SK-N-MC (cell line): Measurements from ENCODE around the gene OPRM1.

Source experiments
- DNase-seq: peaks from one replicate; pipeline ENCODE4 v3.0.0-alpha.2; 2011; ENCODE audit warnings: low read depth, low spot score
- H3K27ac ChIP-seq: fragments of 200-600 bp; sonication (generic); 2 replicates; pipeline ENCODE4 v1.5.1; 2016; ENCODE audit warnings: mixed run types
- H3K36me3 ChIP-seq: fragments of 200-600 bp; sonication (generic); 2 replicates; pipeline ENCODE4 v1.6.1; 2017; ENCODE audit warnings: antibody characterized with exemption, low read length, mixed read lengths; ENCODE audit not compliant: insufficient read depth
- H3K4me3 ChIP-seq: fragments of 200-600 bp; sonication (generic); 2 replicates; pipeline ENCODE4 v1.5.1; 2016
- H3K9ac ChIP-seq: fragments of 200-600 bp; sonication (generic); 2 replicates; pipeline ENCODE4 v1.8.0; 2017; ENCODE audit warnings: mixed run types, mixed read lengths; ENCODE audit not compliant: insufficient read length
- H3K9me3 ChIP-seq: fragments of 200-600 bp; sonication (generic); 2 replicates; pipeline ENCODE4 v1.6.1; 2017; ENCODE audit warnings: low read depth, mild to moderate bottlenecking, antibody characterized with exemption, low read length, moderate library complexity, mixed read lengths
- EZH2 ChIP-seq: fragments of 200-600 bp; sonication (generic); IDR thresholded peaks from one replicate; pipeline ENCODE4 v1.6.1; 2017; ENCODE audit warnings: antibody characterized with exemption
- FOXP2 ChIP-seq: optimal IDR thresholded peaks from 2 replicates; pipeline ENCODE3; 2011; ENCODE audit warnings: mild to moderate bottlenecking, moderate library complexity; ENCODE audit not compliant: insufficient read depth; ENCODE audit errors: extremely low read length, control extremely low read depth
- POLR2AphosphoS5 ChIP-seq: IDR thresholded peaks from 2 replicates; pipeline ENCODE4 v1.6.1; 2012; ENCODE audit warnings: mild to moderate bottlenecking, low read depth, low read length, borderline replicate concordance

OPRM1 gene

DNA sequence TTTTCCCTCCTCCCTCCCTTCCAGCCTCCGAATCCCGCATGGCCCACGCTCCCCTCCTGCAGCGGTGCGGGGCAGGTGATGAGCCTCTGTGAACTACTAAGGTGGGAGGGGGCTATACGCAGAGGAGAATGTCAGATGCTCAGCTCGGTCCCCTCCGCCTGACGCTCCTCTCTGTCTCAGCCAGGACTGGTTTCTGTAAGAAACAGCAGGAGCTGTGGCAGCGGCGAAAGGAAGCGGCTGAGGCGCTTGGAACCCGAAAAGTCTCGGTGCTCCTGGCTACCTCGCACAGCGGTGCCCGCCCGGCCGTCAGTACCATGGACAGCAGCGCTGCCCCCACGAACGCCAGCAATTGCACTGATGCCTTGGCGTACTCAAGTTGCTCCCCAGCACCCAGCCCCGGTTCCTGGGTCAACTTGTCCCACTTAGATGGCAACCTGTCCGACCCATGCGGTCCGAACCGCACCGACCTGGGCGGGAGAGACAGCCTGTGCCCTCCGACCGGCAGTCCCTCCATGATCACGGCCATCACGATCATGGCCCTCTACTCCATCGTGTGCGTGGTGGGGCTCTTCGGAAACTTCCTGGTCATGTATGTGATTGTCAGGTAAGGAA lies at the start of gene OPRM1:
TSS of gene OPRM1 (plus strand) at position 10 of the 612 bp plus-strand sequence. CDS start at position 315, 305 bp downstream.
- no peak for DNase-seq
- Histone ChIP-seq H3K27ac (no peak within 1 kb of the TSS), H3K9me3 (no peaks in the 10 kb centered on the region), H3K9ac (no peak within 1 kb of the TSS), H3K4me3 (no peak within 1 kb of the TSS), H3K36me3 (no peaks in the 10 kb centered on the region)
- no peak for TF ChIP-seq EZH2
- no peak for TF ChIP-seq POLR2AphosphoS5
- no peak for TF ChIP-seq FOXP2

DNA sequence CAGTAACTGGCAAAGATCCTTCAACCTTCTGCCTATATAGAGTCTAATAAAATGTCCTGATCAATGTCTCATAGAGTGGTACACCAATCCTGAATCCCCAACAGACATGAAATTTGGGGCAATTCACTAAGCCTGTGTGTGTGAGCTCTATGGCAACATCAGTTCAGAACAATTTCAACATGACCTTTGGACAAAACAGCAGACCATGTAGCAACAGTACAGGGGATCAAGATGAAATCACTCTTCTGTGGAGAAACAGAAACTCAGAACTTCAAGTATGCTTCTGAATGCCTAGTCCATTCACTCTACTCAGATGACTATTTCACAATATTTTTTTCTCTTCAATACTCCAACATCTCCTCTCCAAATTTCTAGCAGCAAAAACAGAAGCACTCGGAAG lies 49.1 kb upstream of the OPRM1 start:
- Histone ChIP-seq H3K9me3 (no peaks in the 10 kb centered on the region), H3K4me3 (no peak overlapping the region), H3K9ac (no peak overlapping the region), H3K36me3 (no peaks in the 10 kb centered on the region), H3K27ac (no peak overlapping the region)
- no peak for TF ChIP-seq EZH2
- no peak for TF ChIP-seq FOXP2
- no peak for TF ChIP-seq POLR2AphosphoS5
- DNase-seq = no peak

DNA sequence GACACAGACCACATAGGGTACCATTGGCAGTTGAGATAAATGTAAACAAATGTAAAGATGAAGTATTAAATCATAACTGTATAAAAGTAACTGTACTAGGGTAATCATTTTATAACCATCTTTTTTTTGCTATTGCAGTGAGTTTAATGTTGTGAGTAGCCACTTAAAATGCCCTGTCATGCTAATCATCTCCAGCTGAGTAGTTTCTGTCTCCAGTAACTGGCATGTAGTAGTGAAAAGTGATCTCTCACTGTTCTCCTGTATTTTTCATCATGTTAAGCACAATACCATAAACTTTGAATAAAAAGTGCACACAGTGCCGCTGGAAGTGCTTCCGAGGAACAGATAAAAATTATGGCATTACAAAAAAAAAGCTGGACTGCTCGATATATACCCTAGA lies 45.0 kb upstream of the OPRM1 start:
- Histone ChIP-seq H3K9me3 (no peaks in the 10 kb centered on the region), H3K27ac (no peak overlapping the region)
- no peak for TF ChIP-seq EZH2
- no peak for TF ChIP-seq FOXP2
- no peak for TF ChIP-seq POLR2AphosphoS5

DNA sequence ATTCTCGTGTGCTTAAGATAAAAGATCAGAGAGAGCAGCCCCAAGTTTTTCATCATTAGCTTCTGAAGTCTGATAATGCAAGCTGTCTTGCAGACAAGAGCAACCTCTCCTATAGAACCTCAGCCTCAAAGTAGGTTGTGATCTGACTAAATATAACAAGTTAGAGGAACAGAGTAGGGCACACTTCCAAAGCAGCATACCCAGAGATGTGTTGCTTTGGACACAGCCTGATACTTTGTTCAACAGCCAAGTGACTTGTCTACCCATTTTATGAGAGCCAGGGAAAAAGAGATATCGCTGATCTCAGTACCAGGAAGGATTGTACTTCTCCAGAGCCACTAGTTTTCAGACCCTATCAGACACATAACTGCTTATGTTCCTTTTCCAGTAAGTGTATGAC lies 44.2 kb upstream of the OPRM1 start:
- Histone ChIP-seq H3K9me3 (no peaks in the 10 kb centered on the region), H3K36me3 (no peaks in the 10 kb centered on the region), H3K27ac (no peak overlapping the region), H3K4me3 (no peak overlapping the region), H3K9ac (no peak overlapping the region)
- no peak for TF ChIP-seq POLR2AphosphoS5
- no peak for TF ChIP-seq FOXP2
- no peak for TF ChIP-seq EZH2
- DNase-seq = no peak

More for the DNA sequence above, 45.0 kb upstream of the OPRM1 start:
- DNase-seq = no peak
- no peak overlapping the region for H3K4me3 ChIP-seq
- H3K9ac ChIP-seq = no peak overlapping the region
- no peaks in the 10 kb centered on the region for H3K36me3 ChIP-seq

DNA sequence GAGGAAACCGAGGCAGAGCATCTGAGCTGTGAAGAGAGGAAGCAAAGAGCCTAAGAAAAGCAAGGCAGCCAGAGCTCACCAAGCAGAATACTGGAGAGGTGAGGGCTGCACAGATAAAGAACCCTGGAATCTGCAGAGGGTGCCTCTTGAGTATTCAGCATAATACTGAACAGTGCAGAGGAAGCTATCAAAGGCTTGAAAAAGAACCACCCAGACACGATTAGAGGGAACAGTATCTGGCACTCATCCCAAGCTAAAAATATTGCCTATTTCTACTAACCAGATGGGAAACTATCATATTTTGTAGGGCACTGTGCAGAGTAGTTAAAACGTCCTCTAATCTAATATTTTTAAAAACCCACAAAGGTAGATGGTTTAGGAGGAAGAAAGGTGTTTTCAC lies 41.8 kb upstream of the OPRM1 start:
- H3K27ac ChIP-seq = no peak overlapping the region
- H3K9me3 ChIP-seq = no peaks in the 10 kb centered on the region
- H3K9ac ChIP-seq = no peak overlapping the region
- no peaks in the 10 kb centered on the region for H3K36me3 ChIP-seq
- no peak overlapping the region for H3K4me3 ChIP-seq
- TF ChIP-seq EZH2 (no peak), FOXP2 (no peak), POLR2AphosphoS5 (no peak)
- no peak for DNase-seq

DNA sequence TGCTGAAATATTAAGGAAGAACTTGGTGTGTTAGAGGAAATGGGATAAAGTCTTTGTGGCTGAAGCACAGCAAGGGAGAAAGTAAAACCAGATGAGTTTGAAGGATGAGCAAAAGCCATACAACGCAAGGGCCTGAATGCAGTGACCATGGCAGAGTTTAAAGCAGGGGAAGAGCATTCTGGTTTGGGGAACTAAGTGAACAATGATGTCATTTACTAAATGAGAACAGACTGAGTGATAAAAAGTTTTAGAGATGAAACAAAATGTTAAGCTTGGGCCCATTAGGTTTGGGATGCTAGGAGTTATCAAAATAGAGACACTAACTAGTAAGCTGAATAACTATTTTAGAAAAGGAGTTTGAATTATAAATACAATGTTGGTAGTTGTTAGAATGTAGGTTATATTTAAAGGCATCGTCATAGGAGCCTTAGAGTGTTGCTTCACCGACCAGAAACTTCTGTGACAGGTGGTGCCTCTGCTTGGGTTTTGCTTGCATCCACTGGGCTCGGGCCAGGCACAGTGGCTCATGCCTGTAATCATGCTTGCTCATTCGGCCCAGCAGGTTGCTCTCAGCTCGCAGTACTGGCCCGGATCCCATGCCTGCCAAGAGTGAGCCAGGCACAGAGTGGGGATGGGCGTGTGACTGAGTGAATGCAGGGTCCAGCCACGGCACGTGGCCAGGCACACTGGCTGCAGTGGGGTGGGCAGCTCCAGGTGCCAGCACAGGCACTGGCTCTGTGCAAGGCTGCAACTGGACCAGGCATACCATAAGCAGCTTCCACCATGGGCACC lies 37.4 kb upstream of the OPRM1 start:
- no peak for DNase-seq
- no peaks in the 10 kb centered on the region for H3K36me3 ChIP-seq
- H3K27ac ChIP-seq = no peak overlapping the region
- H3K9ac ChIP-seq = no peak overlapping the region
- no peaks in the 10 kb centered on the region for H3K9me3 ChIP-seq
- H3K4me3 ChIP-seq = no peak overlapping the region
- no peak for TF ChIP-seq POLR2AphosphoS5
- no peak for TF ChIP-seq EZH2
- no peak for TF ChIP-seq FOXP2

DNA sequence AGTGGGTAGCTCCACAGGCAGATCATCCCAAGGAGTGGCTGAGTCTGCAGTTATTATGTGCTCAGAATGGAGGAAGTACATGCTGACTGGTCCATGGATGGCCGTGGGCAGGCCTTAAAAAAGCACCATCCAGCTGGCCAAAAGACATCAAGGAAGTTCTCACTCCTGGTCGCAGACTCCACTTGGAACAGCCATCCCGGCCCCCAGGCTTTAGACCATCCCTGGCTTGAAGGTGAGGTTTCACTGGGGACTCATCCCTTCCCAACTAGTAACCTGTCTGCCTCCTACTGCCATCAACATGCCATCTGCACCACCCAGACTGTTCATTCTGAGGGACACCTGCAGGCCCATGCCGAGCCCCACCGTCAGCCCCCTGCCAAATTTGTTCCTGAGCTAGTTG lies 36.1 kb upstream of the OPRM1 start:
- no peak overlapping the region for H3K9ac ChIP-seq
- no peak for TF ChIP-seq POLR2AphosphoS5
- TF ChIP-seq EZH2 = no peak
- no peak for TF ChIP-seq FOXP2
- no peak overlapping the region for H3K4me3 ChIP-seq
- no peaks in the 10 kb centered on the region for H3K9me3 ChIP-seq
- no peak overlapping the region for H3K27ac ChIP-seq
- no peak for DNase-seq
- no peaks in the 10 kb centered on the region for H3K36me3 ChIP-seq

DNA sequence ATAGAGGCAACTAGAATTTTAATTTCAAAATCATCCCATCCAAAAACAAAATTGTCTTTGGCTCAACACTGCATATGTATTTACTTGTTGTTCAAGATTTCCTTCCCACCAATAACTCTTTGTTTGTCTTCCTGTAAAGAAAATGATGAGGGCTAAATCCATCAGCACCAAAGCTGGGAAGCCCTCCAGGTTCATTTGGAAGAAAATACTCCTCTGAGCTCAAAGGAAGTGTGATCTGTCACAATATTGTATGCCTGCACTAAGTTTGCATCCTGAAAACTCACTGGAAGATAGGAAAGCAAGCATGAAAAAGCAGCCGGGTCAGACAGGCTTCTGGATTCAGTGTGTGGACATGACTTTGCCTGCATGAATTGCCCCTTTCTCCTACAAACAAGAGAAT lies 28.7 kb upstream of the OPRM1 start:
- Histone ChIP-seq H3K36me3 (no peaks in the 10 kb centered on the region), H3K4me3 (no peak overlapping the region), H3K27ac (no peak overlapping the region), H3K9me3 (no peaks in the 10 kb centered on the region), H3K9ac (no peak overlapping the region)
- TF ChIP-seq FOXP2 = no peak
- TF ChIP-seq EZH2 = no peak
- no peak for TF ChIP-seq POLR2AphosphoS5
- DNase-seq = no peak
